ENCODE data around the gene PARN. TPM values are rescaled to one million over a fixed set of nuclear protein-coding genes. Genes with fewer than 3 reads are reported as not detected.

PARN gene
- total and polyA plus RNA-seq, 2 of the 8 experiments (the other 6 are each of a cell fraction or from before 2014, with no cell fraction given) = 24.5 to 44.6 TPM

DNA sequence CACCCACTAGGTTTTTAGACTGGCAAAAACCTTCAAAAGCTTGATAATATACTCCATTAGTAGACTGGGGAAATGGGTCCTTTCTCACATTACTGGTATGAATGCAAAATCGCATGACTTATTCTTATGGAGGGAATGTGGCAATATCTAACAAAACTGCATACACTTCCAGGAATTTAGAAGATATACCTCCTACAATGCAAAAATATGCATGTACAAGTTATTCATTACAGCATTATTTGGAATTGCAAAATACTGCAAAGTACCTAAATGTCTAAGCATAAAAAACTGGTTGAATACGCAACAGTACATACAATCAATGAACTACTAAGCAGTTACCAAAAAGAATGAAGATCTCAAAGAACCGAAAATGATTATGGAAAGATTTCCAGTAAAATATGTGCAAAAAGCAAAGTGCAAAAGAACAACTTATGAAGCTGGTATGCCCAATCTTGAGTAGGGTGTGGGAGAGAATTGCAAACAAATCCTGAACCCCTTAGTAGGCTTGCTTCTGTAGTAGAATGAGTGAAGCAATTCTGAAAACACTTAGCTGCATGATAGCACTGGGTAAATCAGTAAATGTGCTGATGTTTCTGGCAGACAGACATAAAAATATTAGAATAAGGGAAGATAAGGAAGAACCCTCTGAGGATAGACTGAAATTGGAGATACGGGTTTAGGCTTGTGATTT, 180.1 kb downstream of the PARN start (continued):
- TF ChIP-seq HDAC6 (IDR thresholded peaks at IDR 0.05; ENCODE audit: low read depth, low read length) (no peak), TEAD4 (IDR thresholded peaks at IDR 0.05; ENCODE audit: low read depth, low read length) (no peak), TBP (IDR thresholded peaks at IDR 0.05; ENCODE audit: low read depth, low read length) (no peak)
